Endodermal cell (in vitro differentiated cells): ENCODE results near the gene KRTCAP2. TPM values are rescaled to one million over a fixed set of nuclear protein-coding genes. Genes with fewer than 3 reads are reported as not detected.

ENCODE experiments used
- DNase-seq: peaks from one replicate; pipeline ENCODE4 v3.0.0-alpha.2; 2017
- H3K27ac ChIP-seq: 2 replicates; pipeline ENCODE4 v1.5.1; 2013; ENCODE audit warnings: mild to moderate bottlenecking, low read depth, low read length, moderate library complexity
- H3K27me3 ChIP-seq: 2 replicates; pipeline ENCODE4 v1.6.1; 2013; ENCODE audit warnings: mild to moderate bottlenecking, low read length, moderate library complexity; ENCODE audit not compliant: insufficient read depth, control insufficient read depth, poor library complexity, severe bottlenecking
- H3K36me3 ChIP-seq: 2 replicates; pipeline ENCODE4 v1.7.0; 2013; ENCODE audit warnings: mild to moderate bottlenecking, low read length, moderate library complexity; ENCODE audit not compliant: control insufficient read depth, insufficient read depth
- H3K4me1 ChIP-seq: one replicate; pipeline ENCODE4 v1.7.0; 2013; ENCODE audit warnings: low read length; ENCODE audit not compliant: control insufficient read depth, insufficient read depth
- H3K4me3 ChIP-seq: 2 replicates; pipeline ENCODE4 v1.5.1; 2013; ENCODE audit warnings: mild to moderate bottlenecking, low read length, moderate library complexity
- H3K9ac ChIP-seq: 2 replicates; pipeline ENCODE4 v1.6.1; 2013; ENCODE audit warnings: mild to moderate bottlenecking, low read length, moderate library complexity; ENCODE audit not compliant: poor library complexity, severe bottlenecking; ENCODE audit errors: extremely low read depth
- H3K9me3 ChIP-seq: 2 replicates; pipeline ENCODE4 v1.6.1; 2013; ENCODE audit warnings: mild to moderate bottlenecking, low read length, moderate library complexity; ENCODE audit not compliant: control insufficient read depth
- H3K27ac Mint-ChIP-seq: 2 replicates; pipeline ENCODE4 v1.8.0; 2020; ENCODE audit warnings: mixed read lengths
- H3K27me3 Mint-ChIP-seq: 2 replicates; pipeline ENCODE4 v1.8.0; 2021; ENCODE audit warnings: mild to moderate bottlenecking, mixed read lengths; ENCODE audit not compliant: insufficient read depth
- H3K36me3 Mint-ChIP-seq: 2 replicates; pipeline ENCODE4 v1.8.0; 2020; ENCODE audit warnings: low read depth, mixed read lengths
- H3K4me1 Mint-ChIP-seq: 2 replicates; pipeline ENCODE4 v1.8.0; 2020; ENCODE audit warnings: mixed read lengths
- H3K4me3 Mint-ChIP-seq: 2 replicates; pipeline ENCODE4 v1.8.0; 2020; ENCODE audit warnings: mild to moderate bottlenecking, moderate library complexity, mixed read lengths
- H3K9me3 Mint-ChIP-seq: 2 replicates; pipeline ENCODE4 v1.8.0; 2020; ENCODE audit warnings: mild to moderate bottlenecking, mixed read lengths
- CTCF ChIP-seq: fragments of 200-600 bp; sonication (generic); conservative IDR thresholded peaks from 2 replicates; pipeline ENCODE4 v1.5.0; 2021; ENCODE audit warnings: antibody characterized with exemption, mild to moderate bottlenecking
- WGBS, 2 experiments: methylation state at CpG; one replicate each; pipeline versions ENCODE4 v1.1.5 to v1.1.7; 2013; ENCODE audit warnings: missing lambda C conversion rate in 2 of 2, mixed read lengths in 1 of 2; ENCODE audit not compliant: insufficient coverage in 1 of 2, insufficient read length in 1 of 2; 5-methylcytosine and 5-hydroxymethylcytosine counted together
- total RNA-seq, 2 donors: library from RNA; stranded (reverse); fragmentation: NEBNext Ultra II Directional in 1 of 2; extraction: Animal tissue kit (Norgen Biotek cat#: 25700) in 1 of 2; gene quantifications; 2 replicates in 1 of 2; 3 replicates in 1 of 2; pipeline ENCODE4 v1.2.1, GENCODE V29; 2021

Gene KRTCAP2
- total RNA-seq, 2 donors from 2014 or later: 143 to 152 TPM

DNA sequence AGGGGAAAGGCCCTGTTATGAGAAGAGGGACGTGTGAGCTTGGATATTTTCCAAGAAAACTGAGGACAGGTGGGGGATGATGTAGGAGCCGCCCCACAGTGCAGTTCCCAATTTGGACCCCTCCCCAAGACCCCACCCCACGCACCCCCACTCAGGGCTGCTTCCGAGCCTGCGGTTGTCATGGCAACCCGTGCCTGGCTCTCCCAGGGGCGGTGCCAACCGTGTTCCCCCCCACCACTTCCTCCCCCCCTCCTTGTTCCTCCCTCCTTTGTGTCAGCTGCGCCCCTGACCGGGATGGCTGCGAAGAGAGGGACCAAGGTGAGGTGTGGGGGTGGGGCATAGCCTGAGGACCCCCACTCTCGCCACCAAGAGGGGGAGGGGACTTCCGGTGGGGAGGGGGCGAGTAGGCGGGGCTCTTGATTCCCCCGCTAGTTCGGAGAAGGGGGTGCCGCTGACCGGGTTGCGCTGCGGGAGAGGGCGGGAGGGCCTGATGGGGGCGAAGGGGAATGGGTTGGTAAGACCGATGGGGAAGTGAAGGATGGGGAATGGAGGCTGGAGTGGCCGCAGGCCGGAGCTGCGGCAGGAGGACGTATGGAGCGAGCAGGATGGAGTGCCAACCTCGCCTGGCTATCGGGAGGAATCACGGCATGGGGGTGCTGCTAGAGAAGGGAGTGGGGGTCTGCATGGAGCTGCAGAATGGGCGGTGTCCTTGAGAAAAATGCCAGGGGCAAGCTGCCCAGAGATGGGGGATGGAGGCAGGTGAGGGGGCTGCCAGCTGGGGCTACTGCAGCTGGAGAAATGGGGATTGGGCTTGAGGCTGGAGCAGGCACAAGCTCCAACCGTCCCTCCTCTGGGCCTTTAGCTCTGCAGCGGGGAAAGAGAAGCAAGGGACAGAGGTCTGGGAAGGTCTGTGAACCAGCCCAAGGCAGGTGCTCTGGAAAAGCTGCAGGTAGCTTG is 1.5 kb upstream of the KRTCAP2 start:
- no peak for TF ChIP-seq CTCF
- no peaks in the 10 kb centered on the region for H3K27me3 ChIP-seq
- H3K4me3 ChIP-seq: peak overlapping the region; percentile 94
- no peak overlapping the region for H3K9ac ChIP-seq
- peaks cover 14% of the 10 kb centered on the region for H3K4me1 Mint-ChIP-seq
- peaks cover 15% of the 10 kb centered on the region for H3K27me3 Mint-ChIP-seq
- WGBS, 2 experiments: 11 to 13% methylated on average over 11 to 32 of the region's 35 CpGs
- H3K27ac Mint-ChIP-seq: peak overlapping the region; percentile 48
- peak; percentile 80 for DNase-seq
- H3K4me3 Mint-ChIP-seq: peak overlapping the region; percentile 97
- H3K36me3 Mint-ChIP-seq: peaks cover 15% of the 10 kb centered on the region
- no peaks in the 10 kb centered on the region for H3K4me1 ChIP-seq
- H3K36me3 ChIP-seq: peaks cover 22% of the 10 kb centered on the region
- H3K27ac ChIP-seq: peak overlapping the region; percentile 17
- H3K9me3 ChIP-seq: no peaks in the 10 kb centered on the region
- H3K9me3 Mint-ChIP-seq: no peaks in the 10 kb centered on the region

- Mint-ChIP-seq H3K27me3 (peaks cover 15% of the 10 kb centered on the region), H3K4me3 (peak within 1 kb of the TSS; percentile 97), H3K9me3 (no peaks in the 10 kb centered on the region), H3K4me1 (peaks cover 14% of the 10 kb centered on the region), H3K36me3 (peaks cover 16% of the 10 kb centered on the region), H3K27ac (peak within 1 kb of the TSS; percentile 96)
- Histone ChIP-seq H3K9me3 (no peaks in the 10 kb centered on the region), H3K36me3 (peaks cover 26% of the 10 kb centered on the region), H3K4me1 (no peaks in the 10 kb centered on the region), H3K9ac (peak within 1 kb of the TSS; percentile 81), H3K4me3 (peak within 1 kb of the TSS; percentile 94), H3K27ac (peak within 1 kb of the TSS; percentile 45), H3K27me3 (no peaks in the 10 kb centered on the region)
- 0% methylated on average over 9 to 35 of the region's 38 CpGs for WGBS, 2 experiments
- TF ChIP-seq CTCF: no peak
- peak; percentile 86 for DNase-seq
These were observed 597 bp upstream of the KRTCAP2 start, which contains the start of gene TRIM46 for GRCh38 chr1:155173478-155174323. Gene TRIM46, plus strand, starts transcription at chr1:155173849. Its CDS starts 118 bp downstream, at chr1:155173967.
